Keratinocyte (primary cell): ENCODE data around the gene LIPT2. TPM values are rescaled to one million over a fixed set of nuclear protein-coding genes. Genes with fewer than 3 reads are reported as not detected.

Experiments
- DNase-seq: peaks from one replicate; pipeline ENCODE4 v3.0.0-alpha.2; 2011; ENCODE audit warnings: low read depth, missing footprints, low spot score
- FAIRE-seq: peaks from 2 replicates; lab custom pipeline; 2011; peaks lifted over from hg19 to GRCh38; lab: Jason Lieb, UNC
- H2AFZ ChIP-seq: 2 replicates; pipeline ENCODE4 v1.6.0; 2012; ENCODE audit warnings: low read length, control low read depth, inconsistent platforms; ENCODE audit not compliant: control insufficient read depth
- H3K27ac ChIP-seq: 2 replicates; pipeline ENCODE4 v1.5.1; 2011; ENCODE audit warnings: low read length; ENCODE audit not compliant: control insufficient read depth, insufficient read depth
- H3K27me3 ChIP-seq: 3 replicates; pipeline ENCODE4 v1.6.0; 2011; ENCODE audit warnings: low read length; ENCODE audit not compliant: control insufficient read depth, insufficient read depth; ENCODE audit errors: extremely low read depth
- H3K36me3 ChIP-seq, 2 experiments: 2 replicates in 1 of 2; 3 replicates in 1 of 2; pipeline ENCODE4 v1.5.1; 2011; ENCODE audit warnings: low read length in 2 of 2, mild to moderate bottlenecking in 1 of 2; ENCODE audit not compliant: control insufficient read depth in 2 of 2, insufficient read depth in 2 of 2; ENCODE audit errors: extremely low read depth in 1 of 2
- H3K4me1 ChIP-seq: 3 replicates; pipeline ENCODE4 v1.5.1; 2011; ENCODE audit warnings: low read length; ENCODE audit not compliant: control insufficient read depth, insufficient read depth; ENCODE audit errors: extremely low read depth
- H3K4me2 ChIP-seq: 3 replicates; pipeline ENCODE4 v1.6.0; 2011; ENCODE audit warnings: low read depth, low read length; ENCODE audit not compliant: control insufficient read depth, insufficient read depth; ENCODE audit errors: extremely low read depth
- H3K4me3 ChIP-seq, 3 experiments: fragments of 200-600 bp in 1 of 3; sonication (generic) in 1 of 3; 2 replicates in 2 of 3; 3 replicates in 1 of 3; pipeline ENCODE4 v1.5.1; 2011 to 2016; ENCODE audit warnings: low read length in 3 of 3, mild to moderate bottlenecking in 3 of 3, control low read depth in 2 of 3, inconsistent platforms in 1 of 3, low read depth in 1 of 3, mixed read lengths in 1 of 3, mixed run types in 1 of 3, moderate library complexity in 1 of 3; ENCODE audit not compliant: control insufficient read depth in 2 of 3, insufficient read depth in 2 of 3; ENCODE audit errors: extremely low read depth in 1 of 3
- H3K79me2 ChIP-seq: 2 replicates; pipeline ENCODE4 v1.6.0; 2012; ENCODE audit warnings: low read length; ENCODE audit not compliant: control insufficient read depth, insufficient read depth
- H3K9ac ChIP-seq: 3 replicates; pipeline ENCODE4 v1.6.0; 2011; ENCODE audit warnings: low read length; ENCODE audit not compliant: control insufficient read depth, insufficient read depth; ENCODE audit errors: extremely low read depth
- H3K9me1 ChIP-seq: 3 replicates; pipeline ENCODE4 v1.6.0; 2011; ENCODE audit warnings: low read length; ENCODE audit not compliant: control insufficient read depth, insufficient read depth; ENCODE audit errors: extremely low read depth
- H3K9me3 ChIP-seq: 2 replicates; pipeline ENCODE4 v1.5.1; 2012; ENCODE audit warnings: low read depth, low read length; ENCODE audit not compliant: control insufficient read depth
- H4K20me1 ChIP-seq: 3 replicates; pipeline ENCODE4 v1.6.0; 2011; ENCODE audit warnings: low read length; ENCODE audit not compliant: control insufficient read depth, insufficient read depth; ENCODE audit errors: extremely low read depth
- CTCF ChIP-seq, 3 experiments: IDR thresholded peaks in 1 of 3; conservative IDR thresholded peaks in 1 of 3; optimal IDR thresholded peaks in 1 of 3; 2 replicates in 2 of 3; 3 replicates in 1 of 3; pipeline versions ENCODE3 to v1.5.1; 2011; ENCODE audit warnings: low read length in 3 of 3, mild to moderate bottlenecking in 3 of 3, moderate library complexity in 2 of 3, control low read depth in 1 of 3, inconsistent platforms in 1 of 3; ENCODE audit not compliant: insufficient read depth in 2 of 3; ENCODE audit errors: extremely low read depth in 1 of 3
- EZH2 ChIP-seq: IDR thresholded peaks from one replicate; pipeline ENCODE4 v1.6.1; 2012; ENCODE audit warnings: inconsistent platforms, mild to moderate bottlenecking, low read length, moderate library complexity
- dilution Hi-C: fragments of 300-500 bp; cut with MboI; formaldehyde crosslinking; loops from one replicate; pipeline ENCODE4 v1.7.0; 2020; ENCODE audit warnings: low sequenced_read_pairs; ENCODE audit not compliant: extremely low pct_ligation_motif_present
- polyA plus RNA-seq, 5 experiments: library from polyadenylated mRNA; depleted of rRNA in 3 of 5; stranded (reverse) in 3 of 5; stranded (forward) in 1 of 5; unstranded in 1 of 5; fragments of >200 nt; gene quantifications; 1 replicate in 1 of 5; 2 replicates in 3 of 5; 3 replicates in 1 of 5; pipeline versions ENCODE4 v1.2.1 to v1.2.3, GENCODE V29; 2011 to 2012; ENCODE audit warnings: missing spikeins in 2 of 5, low read depth in 1 of 5, low replicate concordance in 1 of 5

The LIPT2 gene
- polyA plus RNA-seq, 1 donor (not counting 4 experiments of a cell fraction or from before 2014, with no cell fraction given), result 2.3 TPM

- Histone ChIP-seq H3K4me3 (no peak overlapping the region), H3K27ac (no peak overlapping the region), H3K27me3 (no peaks in the 10 kb centered on the region), H3K4me1 (peaks cover 10% of the 10 kb centered on the region), H3K4me2 (no peak overlapping the region), H3K9me1 (no peaks in the 10 kb centered on the region), H3K79me2 (no peaks in the 10 kb centered on the region), H2AFZ (no peak overlapping the region), H3K36me3 (no peaks in the 10 kb centered on the region), H4K20me1 (no peaks in the 10 kb centered on the region), H3K9ac (no peak overlapping the region), H3K9me3 (no peaks in the 10 kb centered on the region)
- no peak for TF ChIP-seq CTCF (optimal IDR thresholded peaks at IDR 0.05 in 1 of 3, IDR thresholded peaks at IDR 0.05 in 1 of 3, conservative IDR thresholded peaks at IDR 0.05 in 1 of 3; ENCODE audit: extremely low read depth in 1 of 3, insufficient read depth in 2 of 3, low read length in 3 of 3)
- no peak for TF ChIP-seq EZH2
- dilution Hi-C loops, result no loop called here
- FAIRE-seq (no peak), DNase-seq (no peak)
These were observed 27.6 kb upstream of the LIPT2 start for GRCh38 chr11:74520927-74521665.

GRCh38 chr11:74520316-74520715 is 26.8 kb upstream of the LIPT2 start:
- no peak overlapping the region for H3K9ac ChIP-seq
- H3K27me3 ChIP-seq, result no peaks in the 10 kb centered on the region
- H3K9me1 ChIP-seq, result no peaks in the 10 kb centered on the region
- no peaks in the 10 kb centered on the region for H3K36me3 ChIP-seq
- H3K27ac ChIP-seq, result no peak overlapping the region
- peaks cover 10% of the 10 kb centered on the region for H3K4me1 ChIP-seq
- no peak for FAIRE-seq
- dilution Hi-C loops, result no loop called here
- no peak for DNase-seq
- H2AFZ ChIP-seq, result no peak overlapping the region
- H3K4me2 ChIP-seq, result no peak overlapping the region
- H3K9me3 ChIP-seq, result no peaks in the 10 kb centered on the region
- no peak overlapping the region for H3K4me3 ChIP-seq
- no peak for TF ChIP-seq EZH2
- no peak for TF ChIP-seq CTCF (optimal IDR thresholded peaks at IDR 0.05 in 1 of 3, IDR thresholded peaks at IDR 0.05 in 1 of 3, conservative IDR thresholded peaks at IDR 0.05 in 1 of 3; ENCODE audit: extremely low read depth in 1 of 3, insufficient read depth in 2 of 3, low read length in 3 of 3)
- no peaks in the 10 kb centered on the region for H4K20me1 ChIP-seq
- no peaks in the 10 kb centered on the region for H3K79me2 ChIP-seq
